Pancreas (tissue), 10 donors: ENCODE measurements around the gene ZMIZ1. TPM values are rescaled to one million over a fixed set of nuclear protein-coding genes. Genes with fewer than 3 reads are reported as not detected.

Experiments used
- ATAC-seq, 4 donors: fragments of 200-7000 bp; cut with Tn5 transposase; one replicate each; pipeline versions ENCODE4 v1.8.0 to v1.9.1; 2020; ENCODE audit warnings: mild to moderate bottlenecking in 4 of 4, moderate library complexity in 4 of 4
- DNase-seq, 6 donors: peaks; one replicate each; pipeline ENCODE4 v3.0.0-alpha.2; 2020
- FAIRE-seq: peaks from 2 replicates; lab custom pipeline; 2012; peaks lifted over from hg19 to GRCh38; lab: Jason Lieb, UNC
- H3K27ac ChIP-seq, 4 donors: fragments of 200-600 bp; sonication (generic); 1 replicate in 3 of 4; 2 replicates in 1 of 4; pipeline versions ENCODE4 v1.5.0 to v1.8.0; 2020
- H3K27me3 ChIP-seq, 4 donors: fragments of 200-600 bp; one replicate each; pipeline ENCODE4 v1.8.0; 2021
- H3K36me3 ChIP-seq, 3 donors: fragments of 200-600 bp; sonication (generic) in 1 of 3; one replicate each; pipeline versions ENCODE4 v1.5.0 to v1.8.0; 2020 to 2021
- H3K4me1 ChIP-seq, 3 donors: fragments of 200-600 bp; one replicate each; pipeline ENCODE4 v1.8.0; 2021
- H3K4me3 ChIP-seq, 4 donors: fragments of 200-600 bp; sonication (generic) in 2 of 4; one replicate each; pipeline versions ENCODE4 v1.5.0 to v1.8.0; 2020 to 2021
- H3K9me3 ChIP-seq, 4 donors: fragments of 200-600 bp; one replicate each; pipeline ENCODE4 v1.8.0; 2021
- CTCF ChIP-seq, 4 donors: fragments of 200-600 bp; sonication (generic) in 3 of 4; IDR thresholded peaks; one replicate each; pipeline versions ENCODE4 v1.5.0 to v1.8.0; 2021; ENCODE audit warnings: antibody characterized with exemption in 4 of 4
- WGBS, 2 donors: extraction: QIAGEN DNeasy Blood & Tissue Kit; methylation state at CpG; one replicate each; pipeline ENCODE4 v1.1.7; 2013; 5-methylcytosine and 5-hydroxymethylcytosine counted together
- intact Hi-C, 3 donors: fragments of 100-400 bp; cut with DNase I; formaldehyde crosslinking; loops; one replicate each; pipeline versions ENCODE4 v1.11.1 to v1.14.2; 2022
- polyA plus RNA-seq, 2 donors: library from polyadenylated mRNA; stranded (reverse); fragments of 200-250 nt; gene quantifications; one replicate each; pipeline ENCODE4 v1.2.3, GENCODE V29; 2013
- total RNA-seq, 6 donors: library from RNA; stranded (reverse); fragmentation: NEBNext Ultra II Directional in 4 of 6; extraction: Animal tissue kit (Norgen Biotek cat#: 25700) in 4 of 6; gene quantifications; one replicate each; pipeline versions ENCODE4 v1.2.1 to v1.2.4, GENCODE V29; 2021 to 2023
- donor health status: healthy with polysubstance abuse.
- donor health status: DM: no; HTN: no; CAD: no; lungs with moderate emphysema.
- donor health status: DM: no; HTN: no; CAD: no.
- donor health status: control.
- donor health status: control.
- donor health status: Bipolar disorder and iron deficiency.
- donor health status: DM: yes; HTN: yes; CAD: no.
- donor health status: DM: no; HTN: no; CAD: no.
- donor health status: DM: no; HTN: no; CAD: no.
- donor health status: DM: yes; HTN: yes; CAD: no.

Gene ZMIZ1
- total and polyA plus RNA-seq, 8 donors = 14.5 to 45.0 (median 21.9) TPM

GRCh38 chr10:79323602-79324001 is 254.8 kb downstream of the ZMIZ1 start:
- FAIRE-seq (no peak), DNase-seq (no peak), ATAC-seq (no peak)
- no peak for TF ChIP-seq CTCF (IDR thresholded peaks at IDR 0.05)
- intact Hi-C loops = no loop called here
- H3K36me3 ChIP-seq = no peaks in the 10 kb centered on the region
- no peaks in the 10 kb centered on the region for H3K27me3 ChIP-seq
- H3K4me3 ChIP-seq = no peak overlapping the region
- no peaks in the 10 kb centered on the region for H3K4me1 ChIP-seq
- H3K27ac ChIP-seq = no peak overlapping the region
- H3K9me3 ChIP-seq = no peaks in the 10 kb centered on the region
- WGBS, 2 donors = 95 to 100% methylated on average over 1 of the region's 1 CpG

GRCh38 chr10:79324032-79324695 is 255.4 kb downstream of the ZMIZ1 start:
- no peaks in the 10 kb centered on the region for H3K36me3 ChIP-seq
- no peak overlapping the region for H3K4me3 ChIP-seq
- 83% methylated on average over 10 of the region's 10 CpGs for WGBS, 2 donors
- TF ChIP-seq CTCF (IDR thresholded peaks at IDR 0.05) = no peak
- no peaks in the 10 kb centered on the region for H3K9me3 ChIP-seq
- no peaks in the 10 kb centered on the region for H3K4me1 ChIP-seq
- H3K27me3 ChIP-seq = no peaks in the 10 kb centered on the region
- no peak for DNase-seq
- no peak overlapping the region for H3K27ac ChIP-seq
- intact Hi-C loops = no loop called here
- no peak for ATAC-seq
- no peak for FAIRE-seq

GRCh38 chr10:79326361-79327089 is 257.8 kb downstream of the ZMIZ1 start:
- intact Hi-C loops = no loop called here
- 85 to 91% methylated on average over 3 of the region's 3 CpGs for WGBS, 2 donors
- Histone ChIP-seq H3K27me3 (no peaks in the 10 kb centered on the region), H3K4me1 (no peaks in the 10 kb centered on the region), H3K36me3 (no peaks in the 10 kb centered on the region), H3K4me3 (no peak overlapping the region), H3K27ac (no peak overlapping the region), H3K9me3 (no peaks in the 10 kb centered on the region)
- ATAC-seq = no peak
- FAIRE-seq = no peak
- no peak for TF ChIP-seq CTCF (IDR thresholded peaks at IDR 0.05)
- no peak for DNase-seq

- FAIRE-seq (no peak), ATAC-seq (no peak), DNase-seq (peak in 3 of 6 donors; percentile 2 to 34 (median 21))
- WGBS, 2 donors = 92 to 93% methylated on average over 8 of the region's 8 CpGs
- no peaks in the 10 kb centered on the region for H3K36me3 ChIP-seq
- intact Hi-C loops = no loop called here
- no peaks in the 10 kb centered on the region for H3K27me3 ChIP-seq
- H3K4me1 ChIP-seq = no peaks in the 10 kb centered on the region
- H3K9me3 ChIP-seq = no peaks in the 10 kb centered on the region
- TF ChIP-seq CTCF (IDR thresholded peaks at IDR 0.05) = no peak
- no peak overlapping the region for H3K27ac ChIP-seq
- H3K4me3 ChIP-seq = no peak overlapping the region
Measured at GRCh38 chr10:79327090-79327457, 258.3 kb downstream of the ZMIZ1 start.
